Mucosa of descending colon (tissue), 3 donors: Measurements from ENCODE around the gene SPTBN1. TPM values are rescaled to one million over a fixed set of nuclear protein-coding genes. Genes with fewer than 3 reads are reported as not detected.

Experiments
- ATAC-seq: fragments of 200-7000 bp; cut with Tn5 transposase; one replicate; pipeline ENCODE4 v1.9.1; 2020; ENCODE audit warnings: mild to moderate bottlenecking, moderate library complexity
- DNase-seq, 3 donors: peaks; one replicate each; pipeline ENCODE4 v3.0.0-alpha.2; 2020
- H3K36me3 ChIP-seq: fragments of 200-600 bp; one replicate; pipeline ENCODE4 v1.8.0; 2021; ENCODE audit warnings: low read depth, mild to moderate bottlenecking
- H3K4me1 ChIP-seq: fragments of 200-600 bp; one replicate; pipeline ENCODE4 v1.8.0; 2021; ENCODE audit warnings: low read depth, mild to moderate bottlenecking
- H3K4me3 ChIP-seq: fragments of 200-600 bp; one replicate; pipeline ENCODE4 v1.8.0; 2021; ENCODE audit warnings: mild to moderate bottlenecking
- H3K9me3 ChIP-seq: fragments of 200-600 bp; one replicate; pipeline ENCODE4 v1.8.0; 2021; ENCODE audit warnings: mild to moderate bottlenecking
- CTCF ChIP-seq: fragments of 200-600 bp; IDR thresholded peaks from one replicate; pipeline ENCODE4 v1.8.0; 2022; ENCODE audit warnings: antibody characterized with exemption, mild to moderate bottlenecking
- intact Hi-C, 2 donors: fragments of 100-400 bp; cut with DNase I in 1 of 2; cut with micrococcal nuclease in 1 of 2; formaldehyde crosslinking; loops; one replicate each; pipeline versions ENCODE4 v1.11.0 to v1.11.1; 2022; cut with DNase I, micrococcal nuclease
- total RNA-seq, 3 donors: library from RNA; stranded (reverse); fragmentation: NEBNext Ultra II Directional in 2 of 3; extraction: Animal tissue kit (Norgen Biotek cat#: 25700) in 2 of 3; gene quantifications; one replicate each; pipeline versions ENCODE4 v1.2.1 to v1.2.4, GENCODE V29; 2021 to 2023
- donor health status: DM: no; HTN: no; CAD: no; lungs with moderate emphysema.
- donor health status: DM: no; HTN: no; CAD: no.
- donor health status: DM: no; HTN: yes; CAD: no.

Gene SPTBN1
- total RNA-seq, 3 donors from 2014 or later: 237 to 396 (median 392) TPM

- DNase-seq (no peak), ATAC-seq (no peak)
- Histone ChIP-seq H3K4me3 (no peak overlapping the region), H3K4me1 (no peaks in the 10 kb centered on the region), H3K9me3 (no peaks in the 10 kb centered on the region), H3K36me3 (no peaks in the 10 kb centered on the region)
- intact Hi-C loops: no loop called here
- TF ChIP-seq CTCF: no peak
Measured at GRCh38 chr2:54420524-54421172, 35.5 kb upstream of the SPTBN1 start.

GRCh38 chr2:54422072-54422581 is 34.0 kb upstream of the SPTBN1 start:
- Histone ChIP-seq H3K9me3 (no peaks in the 10 kb centered on the region), H3K4me1 (no peaks in the 10 kb centered on the region), H3K36me3 (no peaks in the 10 kb centered on the region), H3K4me3 (no peak overlapping the region)
- no peak for TF ChIP-seq CTCF
- no peak for ATAC-seq
- intact Hi-C loops: no loop called here
- no peak for DNase-seq

- intact Hi-C loops: no loop called here
- Histone ChIP-seq H3K4me3 (no peak overlapping the region), H3K36me3 (no peaks in the 10 kb centered on the region), H3K9me3 (no peaks in the 10 kb centered on the region), H3K4me1 (no peaks in the 10 kb centered on the region)
- TF ChIP-seq CTCF: no peak
- DNase-seq (no peak), ATAC-seq (no peak)
Measured at GRCh38 chr2:54423213-54423612, 32.9 kb upstream of the SPTBN1 start.

GRCh38 chr2:54424555-54425163 is 31.5 kb upstream of the SPTBN1 start:
- H3K4me1 ChIP-seq: no peaks in the 10 kb centered on the region
- intact Hi-C loops: no loop called here
- no peak overlapping the region for H3K4me3 ChIP-seq
- TF ChIP-seq CTCF: no peak
- DNase-seq: no peak
- H3K36me3 ChIP-seq: no peaks in the 10 kb centered on the region
- no peaks in the 10 kb centered on the region for H3K9me3 ChIP-seq
- ATAC-seq: no peak

GRCh38 chr2:54428108-54428831 is 27.9 kb upstream of the SPTBN1 start:
- intact Hi-C loops: no loop called here
- Histone ChIP-seq H3K4me1 (no peaks in the 10 kb centered on the region), H3K9me3 (no peaks in the 10 kb centered on the region), H3K4me3 (no peak overlapping the region), H3K36me3 (no peaks in the 10 kb centered on the region)
- ATAC-seq: no peak
- no peak for TF ChIP-seq CTCF
- no peak for DNase-seq
